ENCODE measurements around the gene KHDRBS2.

DNA sequence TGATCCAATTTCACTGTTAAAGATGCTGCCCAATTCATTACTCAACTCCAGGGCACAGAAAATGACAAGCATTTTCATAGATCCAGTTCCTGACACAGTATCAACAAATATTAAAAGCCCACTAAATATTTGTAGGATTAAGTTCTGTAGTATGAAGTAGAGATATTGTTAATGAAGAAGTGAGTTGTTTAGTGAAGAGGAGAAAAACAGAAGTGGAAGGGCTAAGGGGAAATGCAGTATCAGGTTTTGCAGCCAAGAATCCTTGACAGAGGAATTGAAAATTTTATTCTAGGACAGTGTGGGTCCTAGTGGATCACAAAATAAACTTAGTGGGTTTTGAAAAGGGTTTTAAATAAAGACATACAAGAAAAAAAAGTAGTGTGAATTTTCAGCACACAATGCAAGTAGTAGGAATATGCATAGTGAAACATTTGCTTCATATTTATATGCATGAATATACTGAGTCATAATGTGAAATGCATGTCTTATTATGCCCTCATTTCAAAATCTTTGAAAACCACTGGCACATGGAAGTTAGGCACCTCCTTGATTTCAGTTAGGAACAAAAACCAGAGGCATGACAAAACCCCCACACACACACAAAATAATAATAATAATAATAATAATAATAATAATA is 338.6 kb downstream of the KHDRBS2 start:
- TF ChIP-seq, protein P1, sequence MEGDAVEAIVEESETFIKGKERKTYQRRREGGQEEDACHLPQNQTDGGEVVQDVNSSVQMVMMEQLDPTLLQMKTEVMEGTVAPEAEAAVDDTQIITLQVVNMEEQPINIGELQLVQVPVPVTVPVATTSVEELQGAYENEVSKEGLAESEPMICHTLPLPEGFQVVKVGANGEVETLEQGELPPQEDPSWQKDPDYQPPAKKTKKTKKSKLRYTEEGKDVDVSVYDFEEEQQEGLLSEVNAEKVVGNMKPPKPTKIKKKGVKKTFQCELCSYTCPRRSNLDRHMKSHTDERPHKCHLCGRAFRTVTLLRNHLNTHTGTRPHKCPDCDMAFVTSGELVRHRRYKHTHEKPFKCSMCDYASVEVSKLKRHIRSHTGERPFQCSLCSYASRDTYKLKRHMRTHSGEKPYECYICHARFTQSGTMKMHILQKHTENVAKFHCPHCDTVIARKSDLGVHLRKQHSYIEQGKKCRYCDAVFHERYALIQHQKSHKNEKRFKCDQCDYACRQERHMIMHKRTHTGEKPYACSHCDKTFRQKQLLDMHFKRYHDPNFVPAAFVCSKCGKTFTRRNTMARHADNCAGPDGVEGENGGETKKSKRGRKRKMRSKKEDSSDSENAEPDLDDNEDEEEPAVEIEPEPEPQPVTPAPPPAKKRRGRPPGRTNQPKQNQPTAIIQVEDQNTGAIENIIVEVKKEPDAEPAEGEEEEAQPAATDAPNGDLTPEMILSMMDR (IDR thresholded peaks at IDR 0.05; ENCODE audit: low read depth, low read length) = no peak
- TF ChIP-seq EZH2phosphoT487 (IDR thresholded peaks at IDR 0.05; ENCODE audit: low read depth) = no peak
